NCI-H345 treated with DMSO at 0.1 percent for 48 hours (cell line): Measurements from ENCODE around the gene KLHL5.
"Not testable (repeated sequence)": the region's sequence is repeated elsewhere in the genome, so short reads cannot be mapped to it uniquely, and the experiment has no call there.

Experiments
- DNase-seq: peaks from one replicate; lab custom pipeline; 2025; ENCODE audit not compliant: unreplicated experiment; lab: John Stamatoyannopoulos, UW

The KLHL5 gene

DNA sequence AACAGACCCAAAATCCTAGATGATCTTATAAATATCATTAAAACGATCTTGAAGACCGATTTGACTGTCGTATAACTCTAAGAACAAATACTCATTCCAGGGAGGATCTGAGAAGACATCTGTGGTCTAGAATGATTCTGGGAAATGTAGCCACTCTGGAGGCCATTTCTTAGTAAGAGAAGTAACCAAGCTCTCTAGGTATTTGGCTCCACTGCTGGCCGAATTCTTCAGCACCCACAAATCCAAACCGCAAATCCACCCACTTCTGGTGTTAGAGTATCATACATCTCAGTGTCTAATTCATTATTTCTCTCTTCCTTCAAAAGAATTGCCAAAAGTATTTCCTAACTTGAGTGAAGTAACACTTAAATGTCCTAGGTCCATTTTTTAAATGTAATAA lies 23.9 kb downstream of the KLHL5 start:
- DNase-seq, result no peak

DNA sequence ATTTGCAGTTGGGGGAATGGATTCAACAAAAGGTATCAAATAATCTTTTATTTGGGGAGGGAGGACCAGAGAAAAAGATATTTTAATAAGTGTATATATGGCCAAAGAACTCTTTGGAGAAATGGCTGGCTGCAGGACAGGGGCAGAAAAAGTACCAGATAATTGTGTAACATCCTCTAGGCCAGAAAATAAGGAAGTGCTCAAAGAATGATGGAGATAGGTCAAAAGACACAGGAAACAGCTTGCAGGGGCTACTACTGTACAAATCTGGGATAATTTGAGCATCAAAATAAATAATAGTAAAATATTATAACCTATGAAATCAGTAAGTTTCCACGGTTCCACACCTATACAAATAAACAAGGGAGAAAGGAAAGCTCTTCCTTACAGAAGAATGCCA lies 34.8 kb downstream of the KLHL5 start:
- no peak for DNase-seq

DNA sequence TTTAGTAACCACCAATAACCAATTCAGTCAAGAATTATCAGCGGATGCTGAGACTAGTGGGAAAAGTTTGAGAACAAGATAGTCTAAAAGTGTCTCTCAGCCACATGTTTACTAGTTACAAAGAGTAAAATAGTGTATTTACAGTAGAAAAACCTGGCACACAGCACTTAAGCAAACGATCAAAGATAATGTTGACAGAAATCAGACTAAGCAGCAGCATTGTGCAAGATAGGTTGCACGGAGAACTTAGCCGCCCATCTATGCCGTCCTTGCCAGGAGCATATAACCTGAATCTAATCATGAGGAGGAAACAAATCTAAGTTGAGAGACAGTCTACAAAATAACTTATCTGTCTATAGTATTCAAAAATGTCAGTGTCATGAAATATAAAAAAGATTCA lies 35.3 kb downstream of the KLHL5 start:
- no peak for DNase-seq

DNA sequence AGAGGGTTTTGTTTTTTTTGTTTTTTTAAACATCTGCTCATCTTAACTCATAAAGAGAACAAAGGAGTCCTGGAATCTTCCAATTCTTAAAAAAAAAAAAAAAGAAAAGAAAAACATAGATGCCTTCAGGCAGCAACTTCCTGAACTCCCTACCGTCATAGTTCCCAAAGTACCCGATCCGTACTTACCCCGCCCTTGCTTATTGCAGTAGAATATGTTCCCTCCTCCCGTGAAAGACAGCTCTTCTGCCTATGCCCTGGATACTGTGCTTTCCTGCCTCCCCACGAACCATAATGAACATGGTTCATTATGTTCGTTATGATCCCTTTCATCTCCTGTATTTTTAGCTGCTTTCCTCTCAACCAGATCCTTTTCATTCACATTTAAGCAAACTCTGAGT lies 40.3 kb downstream of the KLHL5 start:
- DNase-seq, result no peak

DNA sequence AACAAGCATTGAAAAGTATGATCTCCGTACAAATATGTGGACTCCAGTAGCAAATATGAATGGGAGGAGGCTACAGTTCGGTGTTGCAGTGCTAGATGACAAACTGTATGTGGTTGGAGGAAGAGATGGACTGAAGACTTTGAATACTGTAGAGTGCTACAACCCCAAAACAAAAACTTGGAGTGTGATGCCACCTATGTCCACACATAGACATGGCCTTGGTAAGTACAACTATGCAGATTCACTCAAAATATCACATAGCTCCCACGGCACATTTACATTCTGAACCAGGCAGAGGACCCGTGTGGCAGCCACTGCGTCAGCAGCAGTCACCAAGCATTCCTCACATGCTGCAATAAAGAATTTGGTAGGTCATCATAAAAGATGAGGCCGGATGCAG lies 41.3 kb downstream of the KLHL5 start:
- no peak for DNase-seq

DNA sequence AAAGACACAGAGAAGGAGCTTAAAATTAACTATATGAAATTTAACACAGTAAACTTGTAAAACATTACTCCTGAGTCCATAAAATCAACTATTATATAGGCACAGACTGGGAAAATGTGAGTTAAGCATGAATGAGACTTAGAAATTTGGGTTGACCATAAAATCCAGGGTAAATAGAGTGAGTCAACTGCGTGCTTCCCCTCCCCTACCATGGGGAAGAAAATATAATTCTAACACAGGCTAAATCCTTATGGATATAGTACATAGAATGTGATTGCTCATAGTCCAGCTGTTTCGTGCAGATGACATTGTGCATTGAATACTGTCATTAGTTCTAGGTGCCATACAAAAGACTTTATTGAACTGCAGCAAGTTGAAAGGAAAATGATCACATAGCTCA lies 42.2 kb downstream of the KLHL5 start:
- no peak for DNase-seq

DNA sequence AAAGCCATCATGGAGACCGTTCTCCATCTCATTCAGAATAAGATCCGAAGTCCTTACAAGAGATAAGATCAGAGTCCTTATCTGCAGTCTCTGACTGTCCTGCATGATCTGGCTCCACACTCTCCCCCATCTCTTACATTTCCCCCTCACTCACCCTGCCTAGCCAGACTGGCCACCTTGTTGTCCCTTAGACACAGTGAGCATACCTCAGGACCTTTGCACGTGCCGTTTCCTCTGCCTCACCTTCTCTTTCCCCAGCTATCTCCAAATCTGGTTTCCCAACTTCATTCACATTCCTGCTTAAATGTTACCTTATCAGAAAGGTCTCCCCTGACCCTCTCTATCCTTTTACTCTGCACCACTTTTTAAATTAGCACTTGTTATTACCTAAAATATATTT lies 44.0 kb downstream of the KLHL5 start:
- no peak for DNase-seq

DNA sequence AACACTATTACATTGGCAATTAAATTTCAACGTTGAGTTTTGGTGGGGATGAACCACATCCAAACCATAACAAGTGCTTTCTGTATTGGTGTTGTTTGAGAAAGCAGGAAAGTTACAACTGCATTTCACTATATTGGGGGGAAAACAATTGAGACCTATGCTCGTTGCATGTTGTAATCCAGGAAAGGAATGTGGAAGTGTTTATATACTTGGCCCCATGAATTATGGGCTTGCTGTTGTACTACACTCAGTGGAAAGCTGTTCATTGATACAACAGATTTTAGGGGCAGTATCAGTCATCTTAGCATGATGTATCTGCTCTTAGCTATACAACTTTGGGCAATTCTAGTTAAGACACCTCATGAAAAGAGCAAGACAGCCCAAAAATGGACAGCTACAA lies 52.4 kb downstream of the KLHL5 start:
- no peak for DNase-seq

DNA sequence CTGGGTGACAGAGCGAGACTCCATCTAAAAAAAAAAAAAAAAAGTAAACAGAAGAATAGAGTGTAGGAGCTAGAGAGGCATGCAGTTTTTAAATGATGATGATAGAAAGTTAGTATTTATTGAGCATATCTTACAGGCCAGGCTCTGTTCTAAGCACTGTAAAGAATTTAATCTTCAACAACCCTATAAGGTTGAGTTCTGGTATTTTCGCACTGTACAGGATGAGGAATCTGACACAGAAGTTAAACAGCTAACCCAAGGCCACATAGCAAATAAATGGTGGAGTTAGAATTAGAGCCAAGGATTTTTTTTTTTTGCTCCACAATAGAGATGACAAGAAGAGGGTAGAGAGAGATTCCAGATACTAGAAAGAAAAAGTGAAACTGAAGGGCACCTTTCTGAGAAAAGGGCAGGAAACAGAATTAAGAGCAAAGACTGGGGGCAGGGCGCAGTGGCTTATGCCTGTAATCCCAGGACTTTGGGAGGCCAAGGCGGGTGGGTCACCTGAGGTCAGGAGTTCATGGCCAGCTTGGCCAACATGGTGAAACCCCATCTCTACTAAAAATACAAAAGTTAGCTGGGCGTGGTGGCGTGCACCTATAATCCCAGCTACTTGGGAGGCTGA lies 56.1 kb downstream of the KLHL5 start:
- DNase-seq, result no peak

DNA sequence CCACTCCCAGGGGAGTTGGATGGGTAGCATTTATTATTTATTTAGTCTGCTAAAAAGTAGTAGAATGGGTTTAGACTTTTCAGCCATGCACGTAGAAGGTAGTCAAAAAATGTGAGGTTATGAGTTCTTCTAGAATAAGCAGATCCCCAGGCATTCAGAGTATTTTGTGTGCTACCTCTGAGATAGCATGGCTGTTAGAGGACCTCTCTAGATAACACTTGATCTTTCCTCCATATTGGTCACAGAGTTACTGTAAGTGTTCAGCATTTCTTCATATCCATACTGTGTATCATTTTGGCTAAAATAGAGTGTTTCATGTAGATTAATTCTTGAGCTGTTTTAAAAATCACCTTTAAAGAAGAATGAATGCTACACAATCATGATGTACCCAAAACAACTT lies 58.4 kb downstream of the KLHL5 start:
- no peak for DNase-seq

DNA sequence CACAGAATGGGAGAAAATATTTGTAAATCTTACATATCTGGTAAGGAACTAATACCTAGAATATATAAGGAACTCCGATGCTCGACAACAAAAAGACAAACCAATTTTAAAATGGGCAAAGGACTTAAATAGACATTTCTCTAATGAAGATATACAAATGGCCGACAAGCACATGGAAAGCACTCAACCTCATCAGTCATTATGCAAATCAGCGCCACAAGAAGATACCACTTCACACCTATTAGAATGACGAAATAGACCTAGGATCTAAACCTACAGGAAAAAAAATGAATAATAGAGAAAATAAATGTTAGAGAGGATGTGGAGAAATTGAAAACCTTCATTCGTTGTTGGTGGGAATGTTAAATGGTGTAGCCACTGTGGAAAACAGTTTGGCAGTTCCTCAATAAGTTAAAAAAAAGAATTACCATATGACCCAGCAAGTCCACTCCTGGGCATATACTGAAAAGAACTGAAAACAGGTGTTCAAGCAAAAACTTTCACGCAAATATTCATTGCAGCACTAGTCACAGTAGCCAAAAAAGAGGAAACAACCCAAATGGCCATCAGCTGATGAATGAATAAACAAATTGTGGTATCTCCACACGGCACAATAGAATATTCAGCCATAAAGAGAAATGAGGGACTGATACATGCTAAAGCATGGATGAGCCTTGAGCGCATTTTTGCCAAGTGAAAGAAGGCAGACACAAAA lies 63.0 kb downstream of the KLHL5 start:
- DNase-seq, result no peak

DNA sequence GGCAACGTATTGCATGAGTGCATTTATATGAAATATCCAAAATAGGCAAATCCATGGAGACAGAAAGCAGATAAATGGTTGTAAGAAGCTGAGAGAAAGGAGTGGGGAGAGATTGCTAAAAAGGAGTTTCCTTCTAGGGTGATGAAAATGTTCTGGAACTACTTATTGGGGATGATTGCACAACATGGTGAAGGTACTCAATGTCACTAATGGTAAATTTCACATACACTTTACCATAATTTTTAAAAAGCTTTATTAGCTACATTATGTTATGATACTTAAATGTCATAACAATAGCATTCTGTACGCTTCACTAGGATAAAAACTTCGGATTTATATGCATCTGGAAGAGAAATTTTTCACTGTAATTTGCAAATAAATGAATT lies 63.6 kb downstream of the KLHL5 start:
- DNase-seq, result no peak

DNA sequence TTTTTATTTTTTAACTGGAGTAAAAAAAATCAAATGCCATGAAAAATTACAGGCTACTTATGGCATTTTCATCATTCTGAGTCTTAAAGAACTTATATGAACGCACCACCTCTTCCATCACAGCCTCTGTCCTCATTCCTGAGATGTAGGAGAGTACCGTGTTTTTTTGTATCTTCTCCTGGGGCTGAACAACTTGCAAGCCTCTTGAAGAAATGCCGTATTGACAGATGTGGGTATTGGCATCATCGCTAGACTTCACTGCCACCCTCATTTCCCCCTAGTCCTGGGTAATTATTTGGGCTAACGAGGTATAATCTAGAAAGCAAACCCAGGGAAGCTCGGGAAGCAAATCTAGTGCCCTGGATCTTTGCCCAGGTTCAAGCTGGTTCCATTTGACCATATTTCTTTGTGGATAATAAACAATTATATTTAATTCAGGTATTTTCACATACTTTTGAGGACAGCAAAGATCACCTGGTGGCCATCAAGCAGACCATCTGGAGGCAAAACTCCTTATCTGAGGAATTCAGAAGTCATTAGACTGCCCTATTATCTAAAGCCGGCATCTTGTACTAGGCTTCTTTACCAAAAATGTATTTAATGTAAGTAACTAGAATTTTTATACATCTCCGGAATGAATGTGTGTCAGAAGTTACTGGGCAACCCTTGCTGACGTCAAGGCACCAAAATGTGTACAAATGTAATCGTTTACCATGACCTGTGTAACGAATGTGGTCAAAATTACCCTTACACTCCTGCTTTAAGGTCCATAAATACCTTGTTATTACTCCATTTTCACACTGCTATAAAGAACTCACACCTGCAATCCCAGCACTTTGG lies 64.4 kb downstream of the KLHL5 start:
- DNase-seq, result no peak

DNA sequence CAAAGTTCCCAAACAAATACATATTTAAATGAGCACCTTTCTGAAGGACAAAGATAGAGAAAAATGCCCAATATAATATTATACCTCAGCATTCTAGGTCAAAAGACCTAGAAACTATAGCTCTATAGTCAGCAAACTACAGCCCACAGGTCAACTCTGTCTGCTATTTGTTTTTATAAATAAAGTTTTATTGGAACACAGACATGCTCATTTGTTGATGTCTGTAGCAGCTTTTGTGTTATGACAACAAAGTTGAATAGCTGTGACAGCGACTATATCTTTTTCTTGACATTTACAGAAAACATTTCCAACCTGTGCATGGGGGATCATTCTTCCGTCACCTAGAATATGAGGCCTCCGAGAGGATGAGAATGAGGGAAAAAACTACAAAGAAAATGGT lies 71.6 kb downstream of the KLHL5 start:
- no peak for DNase-seq

DNA sequence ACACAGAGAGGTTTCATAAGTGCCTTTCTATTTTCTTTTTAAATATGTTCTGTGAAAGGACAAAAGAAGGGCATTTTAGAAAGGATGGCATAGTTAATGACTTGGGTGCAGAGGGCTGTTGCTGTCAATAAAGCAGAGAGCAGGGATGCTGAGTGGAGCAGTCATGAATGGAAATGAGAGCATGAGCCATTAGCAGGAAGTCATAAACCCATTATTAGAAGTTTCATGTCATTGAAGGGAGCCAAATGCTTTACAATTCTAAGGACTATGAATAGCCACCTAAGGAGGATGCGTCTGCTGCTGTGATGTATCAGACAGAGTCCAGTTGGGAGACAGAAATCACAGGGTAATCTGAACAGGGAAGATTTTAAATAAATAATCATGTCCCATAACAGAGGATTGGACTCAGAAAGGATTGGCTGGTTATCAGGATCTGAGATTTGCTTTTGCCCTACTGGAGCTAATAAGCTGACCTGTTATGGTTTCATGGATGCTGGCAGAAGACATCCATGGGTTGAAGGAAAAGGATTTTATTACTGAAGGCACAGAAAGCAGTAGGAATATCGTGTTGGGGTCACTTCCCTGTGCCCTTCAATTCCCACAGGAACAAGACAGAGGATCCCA lies 72.8 kb downstream of the KLHL5 start:
- peak; percentile 12 for DNase-seq

DNA sequence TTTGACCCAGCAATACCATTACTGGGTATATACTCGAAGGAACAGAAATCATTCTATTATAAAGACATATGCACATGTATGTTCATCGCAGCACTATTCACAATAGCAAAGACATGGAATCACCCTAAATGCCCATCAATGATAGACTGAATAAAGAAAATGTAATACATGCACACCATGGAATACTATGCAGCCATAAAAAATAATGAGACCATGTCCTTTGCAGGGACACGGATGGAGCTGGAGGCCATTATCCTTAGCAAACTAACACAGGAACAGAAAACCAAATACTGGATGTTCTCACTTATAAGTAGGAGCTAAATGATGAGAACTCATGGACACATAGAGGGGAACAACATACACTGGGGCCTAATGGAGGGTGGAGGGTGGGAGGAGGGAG lies 76.2 kb downstream of the KLHL5 start:
- DNase-seq, result not testable (repeated sequence)

DNA sequence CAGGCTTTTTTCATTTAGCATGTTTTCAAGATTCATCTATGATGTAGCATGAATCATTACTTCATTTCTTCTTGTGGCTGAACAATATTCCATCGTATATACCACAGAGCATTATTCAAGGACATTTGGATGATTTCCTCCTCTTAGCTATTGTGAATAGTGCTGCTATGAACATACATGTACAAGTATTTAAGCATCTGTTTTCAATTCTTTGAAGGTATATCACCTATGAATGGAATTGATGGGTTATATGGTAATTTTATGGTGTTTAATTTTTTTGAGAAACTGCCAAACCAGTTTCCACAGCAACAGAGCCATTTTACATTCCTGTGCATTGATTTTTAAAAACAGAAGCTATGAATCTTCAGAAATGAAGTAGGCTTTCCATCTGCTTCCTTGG lies 84.2 kb downstream of the KLHL5 start:
- no peak for DNase-seq

DNA sequence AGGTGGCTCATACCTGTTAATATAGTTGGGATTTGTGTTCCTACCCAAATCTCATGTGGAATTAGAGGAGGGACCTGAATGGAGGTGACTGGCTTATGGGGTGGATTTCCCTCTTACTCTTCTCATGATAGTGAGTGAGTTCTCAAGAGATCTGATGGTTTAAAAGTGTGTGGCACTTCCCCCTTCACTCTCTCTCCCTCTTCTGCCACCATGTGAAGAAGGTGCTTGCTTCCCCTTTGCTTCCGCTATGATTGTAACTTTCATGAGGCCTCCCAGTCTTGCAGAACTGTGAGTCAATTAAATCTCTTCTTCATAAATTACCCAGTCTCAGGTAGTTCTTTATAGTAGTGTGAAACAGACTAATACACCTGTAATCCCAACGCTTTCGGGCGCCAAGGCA lies 92.0 kb downstream of the KLHL5 start:
- no peak for DNase-seq

DNA sequence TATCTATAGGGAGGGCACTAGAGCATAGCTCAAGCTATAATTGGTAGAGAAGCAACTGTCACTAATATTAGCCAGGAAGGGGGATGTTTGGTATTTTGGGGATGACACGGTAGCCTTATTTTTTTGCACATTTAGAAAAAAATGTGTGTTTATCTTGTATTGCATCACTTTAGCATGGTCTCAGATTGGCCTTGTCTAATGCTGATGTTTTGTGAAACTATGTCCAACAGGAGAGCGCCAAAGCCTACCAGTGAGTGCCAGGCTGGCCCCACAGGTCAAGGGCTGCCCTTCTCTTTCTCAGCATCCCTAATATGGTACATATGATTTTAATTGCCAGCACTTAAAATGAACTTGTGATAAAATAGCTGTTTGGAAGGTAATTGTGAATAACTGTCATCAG lies 95.5 kb downstream of the KLHL5 start:
- no peak for DNase-seq

DNA sequence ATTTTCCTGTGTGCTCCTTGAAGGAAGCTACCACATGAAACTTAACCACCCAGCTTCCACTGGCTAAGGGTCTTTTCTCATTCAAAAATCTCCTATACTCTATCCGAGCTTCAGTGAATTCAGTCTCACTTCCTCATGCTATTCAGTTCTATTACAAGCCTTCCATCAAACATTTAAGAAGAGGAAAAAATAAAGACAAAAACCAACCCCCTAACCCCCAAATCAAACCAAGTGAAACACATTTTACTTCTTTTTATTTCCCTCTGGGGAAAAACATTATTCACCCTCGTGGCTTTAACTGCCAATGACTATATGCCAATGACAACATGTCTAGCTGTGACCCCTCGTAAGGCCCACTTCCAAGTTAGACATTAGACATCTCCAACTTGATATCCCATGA lies 104.1 kb downstream of the KLHL5 start:
- DNase-seq, result no peak

DNA sequence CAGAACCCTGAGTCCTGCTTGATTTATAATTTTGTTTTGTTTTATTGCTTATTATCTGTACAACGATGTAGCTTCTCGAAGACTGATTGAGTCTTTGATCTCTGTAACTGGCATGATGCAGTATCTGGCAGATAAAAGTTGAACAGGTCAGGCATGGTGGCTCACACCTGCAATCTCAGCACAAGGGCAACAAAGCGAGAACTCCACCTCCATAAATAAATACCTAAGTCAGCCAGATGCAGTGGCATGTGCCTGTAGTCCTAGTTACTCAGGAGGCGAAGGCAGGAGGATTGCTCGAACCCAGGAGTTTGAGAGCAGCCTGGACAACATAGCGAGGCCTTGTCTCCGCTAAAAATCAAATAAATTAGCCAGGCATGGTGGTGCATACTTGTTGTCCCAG lies 104.6 kb downstream of the KLHL5 start:
- no peak for DNase-seq

DNA sequence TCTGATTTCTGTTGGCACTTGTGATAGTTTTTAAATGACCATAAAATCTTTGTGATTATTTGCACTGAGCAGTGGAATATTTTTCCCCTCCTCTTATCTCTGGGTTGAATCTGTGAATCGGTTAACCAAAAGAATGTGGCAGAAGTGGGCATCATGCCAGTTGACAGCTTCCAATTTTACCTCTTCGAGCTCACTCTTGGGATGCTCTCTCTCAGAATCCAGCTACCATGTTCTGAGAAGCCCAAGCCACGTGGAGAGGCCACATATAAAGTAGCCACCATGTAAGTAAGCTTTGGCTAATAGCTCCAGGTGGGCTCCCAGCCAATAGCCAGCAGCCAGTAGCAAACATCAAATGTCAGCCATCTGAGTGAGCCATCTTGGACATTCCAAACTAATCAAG lies 107.4 kb downstream of the KLHL5 start:
- DNase-seq, result no peak
